ENCODE data around the gene CERK.

The CERK gene

GRCh38 chr22:46676881-46677280 lies 61.2 kb downstream of the CERK start:
- no peak for DNase-seq

- no peak for DNase-seq
Observed at GRCh38 chr22:46676479-46676878, 61.6 kb downstream of the CERK start.

GRCh38 chr22:46675938-46676337 lies 62.1 kb downstream of the CERK start:
- DNase-seq = no peak

- DNase-seq = no peak
Observed at GRCh38 chr22:46675479-46675878, 62.6 kb downstream of the CERK start.

GRCh38 chr22:46674906-46675305 lies 63.1 kb downstream of the CERK start:
- DNase-seq = no peak

GRCh38 chr22:46674367-46674781 lies 63.7 kb downstream of the CERK start:
- peak; percentile 72 for DNase-seq

GRCh38 chr22:46673662-46674236 lies 64.3 kb downstream of the CERK start:
- no peak for DNase-seq

GRCh38 chr22:46673205-46673604 lies 64.8 kb downstream of the CERK start:
- DNase-seq = no peak

GRCh38 chr22:46672731-46673130 lies 65.3 kb downstream of the CERK start:
- DNase-seq = no peak

- no peak for DNase-seq
Observed at GRCh38 chr22:46671824-46672432, 66.1 kb downstream of the CERK start.

GRCh38 chr22:46669201-46669600 lies 68.9 kb downstream of the CERK start:
- DNase-seq = no peak

- no peak for DNase-seq
Observed at GRCh38 chr22:46668116-46668515, 69.9 kb downstream of the CERK start.

GRCh38 chr22:46667245-46667623 lies 70.8 kb downstream of the CERK start:
- no peak for DNase-seq

GRCh38 chr22:46666577-46667244 lies 71.3 kb downstream of the CERK start:
- DNase-seq = no peak

GRCh38 chr22:46665751-46666280 lies 72.2 kb downstream of the CERK start:
- DNase-seq = no peak

GRCh38 chr22:46665151-46665695 lies 72.8 kb downstream of the CERK start:
- DNase-seq = no peak

GRCh38 chr22:46664301-46664855 lies 73.7 kb downstream of the CERK start:
- DNase-seq = no peak

- DNase-seq = no peak
Observed at GRCh38 chr22:46663436-46664100, 74.5 kb downstream of the CERK start.

- no peak for DNase-seq
Observed at GRCh38 chr22:46663001-46663400, 75.1 kb downstream of the CERK start.

- DNase-seq = no peak
Observed at GRCh38 chr22:46662226-46662625, 75.8 kb downstream of the CERK start.

GRCh38 chr22:46661221-46661851 lies 76.7 kb downstream of the CERK start:
- no peak for DNase-seq

- no peak for DNase-seq
Observed at GRCh38 chr22:46660604-46661201, 77.3 kb downstream of the CERK start.

All from activated gamma-delta T cell (primary cell).